Activated naive CD4-positive, alpha-beta T cell treated with anti-CD3 and anti-CD28 coated beads, Interleukin-2, amount 10 ng/mL, durations not matched to agents 7 days and 5 days (primary cell): ENCODE data around the gene SNX32.

ENCODE experiments used
- CTCF ChIA-PET: fragments of 350-600 bp; sonication (Branson Sonifier 250); formaldehyde crosslinking; loops from one replicate; lab custom pipeline; 2021; ENCODE audit warnings: antibody characterized with exemption; lab: Charles Lee
- DNase-seq: peaks from one replicate; pipeline ENCODE4 v3.0.0-alpha.2; 2020
- H3K27ac Mint-ChIP-seq: one replicate; pipeline ENCODE4 v1.8.0; 2021; ENCODE audit warnings: mild to moderate bottlenecking, moderate library complexity, mixed read lengths
- H3K27me3 Mint-ChIP-seq: one replicate; pipeline ENCODE4 v1.8.0; 2021; ENCODE audit warnings: mild to moderate bottlenecking, mixed read lengths
- H3K36me3 Mint-ChIP-seq: one replicate; pipeline ENCODE4 v1.8.0; 2021; ENCODE audit warnings: mixed read lengths
- H3K4me1 Mint-ChIP-seq: one replicate; pipeline ENCODE4 v1.8.0; 2021; ENCODE audit warnings: mixed read lengths
- H3K4me3 Mint-ChIP-seq: one replicate; pipeline ENCODE4 v1.8.0; 2021; ENCODE audit warnings: mild to moderate bottlenecking, moderate library complexity, mixed read lengths
- H3K9me3 Mint-ChIP-seq: one replicate; pipeline ENCODE4 v1.8.0; 2021; ENCODE audit warnings: mixed read lengths

Gene SNX32

GRCh38 chr11:65867284-65868071, 33.7 kb downstream of the SNX32 start:
- H3K27me3 Mint-ChIP-seq, result peaks cover 24% of the 10 kb centered on the region
- H3K4me1 Mint-ChIP-seq, result peaks cover 36% of the 10 kb centered on the region
- CTCF ChIA-PET, result interaction anchor here (1.4 to 4.8 kb wide), 2 partner anchors 7 to 21 kb away, joined by 3 to 39 read pairs; partner anchors contain the start of genes FIBP and MUS81

GRCh38 chr11:65868076-65868667, 34.4 kb downstream of the SNX32 start:
- Mint-ChIP-seq H3K4me3 (no peak overlapping the region), H3K9me3 (no peaks in the 10 kb centered on the region), H3K27me3 (peaks cover 29% of the 10 kb centered on the region), H3K4me1 (peaks cover 34% of the 10 kb centered on the region), H3K36me3 (peaks cover 31% of the 10 kb centered on the region), H3K27ac (no peak overlapping the region)
- no peak for DNase-seq
- CTCF ChIA-PET, result interaction anchor here (4.5 to 4.8 kb wide), 2 partner anchors 8 to 17 kb away, joined by 34 to 39 read pairs; partner anchors contain the start of gene MUS81

More at GRCh38 chr11:65867284-65868071, 33.7 kb downstream of the SNX32 start:
- no peak overlapping the region for H3K27ac Mint-ChIP-seq
- no peak for DNase-seq
- H3K4me3 Mint-ChIP-seq, result no peak overlapping the region
- H3K9me3 Mint-ChIP-seq, result no peaks in the 10 kb centered on the region
- H3K36me3 Mint-ChIP-seq, result peaks cover 34% of the 10 kb centered on the region

GRCh38 chr11:65868907-65869306, 35.1 kb downstream of the SNX32 start:
- Mint-ChIP-seq H3K9me3 (no peaks in the 10 kb centered on the region), H3K27ac (no peak overlapping the region), H3K27me3 (peaks cover 34% of the 10 kb centered on the region), H3K36me3 (peaks cover 26% of the 10 kb centered on the region), H3K4me1 (peaks cover 37% of the 10 kb centered on the region), H3K4me3 (no peak overlapping the region)
- DNase-seq, result no peak
- CTCF ChIA-PET, result interaction anchor here (3.5 to 4.8 kb wide), 3 partner anchors 8 to 19 kb away, joined by 13 to 39 read pairs (median 34); partner anchors contain the start of genes FIBP and MUS81

- no peak overlapping the region for H3K4me3 Mint-ChIP-seq
- H3K9me3 Mint-ChIP-seq, result no peaks in the 10 kb centered on the region
- CTCF ChIA-PET, result interaction anchor here (3.5 to 4.8 kb wide), 3 partner anchors 9 to 18 kb away, joined by 13 to 39 read pairs (median 34); partner anchors contain the start of genes FIBP and MUS81
- no peak for DNase-seq
- no peak overlapping the region for H3K27ac Mint-ChIP-seq
- H3K4me1 Mint-ChIP-seq, result peaks cover 40% of the 10 kb centered on the region
- H3K36me3 Mint-ChIP-seq, result peaks cover 19% of the 10 kb centered on the region
- peaks cover 34% of the 10 kb centered on the region for H3K27me3 Mint-ChIP-seq
These were observed 36.0 kb downstream of the SNX32 start for GRCh38 chr11:65869643-65870306.

GRCh38 chr11:65870307-65870658, 36.5 kb downstream of the SNX32 start:
- no peak overlapping the region for H3K4me3 Mint-ChIP-seq
- peaks cover 34% of the 10 kb centered on the region for H3K27me3 Mint-ChIP-seq
- H3K9me3 Mint-ChIP-seq, result no peaks in the 10 kb centered on the region
- H3K27ac Mint-ChIP-seq, result no peak overlapping the region
- H3K4me1 Mint-ChIP-seq, result peaks cover 38% of the 10 kb centered on the region
- no peak for DNase-seq
- CTCF ChIA-PET, result interaction anchor here (3.5 to 4.8 kb wide), 3 partner anchors 10 to 17 kb away, joined by 13 to 39 read pairs (median 34); partner anchors contain the start of genes FIBP and MUS81
- H3K36me3 Mint-ChIP-seq, result peaks cover 15% of the 10 kb centered on the region

GRCh38 chr11:65870706-65871681, 37.2 kb downstream of the SNX32 start:
- peaks cover 14% of the 10 kb centered on the region for H3K36me3 Mint-ChIP-seq
- no peaks in the 10 kb centered on the region for H3K9me3 Mint-ChIP-seq
- H3K4me3 Mint-ChIP-seq, result no peak overlapping the region
- CTCF ChIA-PET, result interaction anchor here (3.5 to 4.8 kb wide), 3 partner anchors 11 to 17 kb away, joined by 13 to 39 read pairs (median 34); partner anchors contain the start of genes FIBP and MUS81
- DNase-seq, result no peak
- peaks cover 38% of the 10 kb centered on the region for H3K4me1 Mint-ChIP-seq
- peaks cover 34% of the 10 kb centered on the region for H3K27me3 Mint-ChIP-seq
- no peak overlapping the region for H3K27ac Mint-ChIP-seq

- H3K27ac Mint-ChIP-seq, result no peak overlapping the region
- H3K4me1 Mint-ChIP-seq, result peaks cover 42% of the 10 kb centered on the region
- peaks cover 34% of the 10 kb centered on the region for H3K27me3 Mint-ChIP-seq
- peak overlapping the region; percentile 37 for H3K4me3 Mint-ChIP-seq
- CTCF ChIA-PET, result interaction anchor here (3.5 to 4.8 kb wide), 3 partner anchors 12 to 16 kb away, joined by 13 to 39 read pairs (median 34); partner anchors contain the start of genes FIBP and MUS81
- DNase-seq, result no peak
- no peaks in the 10 kb centered on the region for H3K9me3 Mint-ChIP-seq
- peaks cover 11% of the 10 kb centered on the region for H3K36me3 Mint-ChIP-seq
These were observed 38.2 kb downstream of the SNX32 start for GRCh38 chr11:65871811-65872548.

GRCh38 chr11:65872586-65873317, 39.0 kb downstream of the SNX32 start, which contains the start of gene EFEMP2:
Gene EFEMP2 (minus strand): TSS chr11:65872800. CDS start chr11:65872354, 446 bp downstream.
- Mint-ChIP-seq H3K27me3 (peaks cover 34% of the 10 kb centered on the region), H3K4me3 (peak within 1 kb of the TSS; percentile 85), H3K27ac (peak within 1 kb of the TSS; percentile 75), H3K9me3 (no peaks in the 10 kb centered on the region), H3K4me1 (peaks cover 47% of the 10 kb centered on the region), H3K36me3 (peaks cover 5% of the 10 kb centered on the region)
- CTCF ChIA-PET, result interaction anchor here (2.0 to 4.8 kb wide), 5 partner anchors 12 to 15 kb away, joined by 8 to 39 read pairs (median 16); partner anchors contain the start of genes FIBP and MUS81
- DNase-seq, result no peak

GRCh38 chr11:65873318-65874156, 39.8 kb downstream of the SNX32 start:
- no peaks in the 10 kb centered on the region for H3K9me3 Mint-ChIP-seq
- H3K4me3 Mint-ChIP-seq, result peak overlapping the region; percentile 85
- H3K27ac Mint-ChIP-seq, result peak overlapping the region; percentile 75
- H3K4me1 Mint-ChIP-seq, result peaks cover 51% of the 10 kb centered on the region
- DNase-seq, result peak; percentile 96
- peaks cover 34% of the 10 kb centered on the region for H3K27me3 Mint-ChIP-seq
- CTCF ChIA-PET, result interaction anchor here (1.6 to 2.1 kb wide), 4 partner anchors 11 to 115 kb away, joined by 3 to 16 read pairs (median 7); partner anchors contain the start of genes FIBP and MUS81
- peaks cover 3% of the 10 kb centered on the region for H3K36me3 Mint-ChIP-seq

GRCh38 chr11:65879617-65880016, 45.9 kb downstream of the SNX32 start, which contains the start of gene CTSW:
Gene CTSW (plus strand): TSS chr11:65879837. CDS start chr11:65879855, 18 bp downstream.
- H3K9me3 Mint-ChIP-seq, result no peaks in the 10 kb centered on the region
- H3K4me1 Mint-ChIP-seq, result peaks cover 55% of the 10 kb centered on the region
- H3K27ac Mint-ChIP-seq, result peak within 1 kb of the TSS; percentile 85
- CTCF ChIA-PET, result interaction anchor here (0.6 to 7.8 kb wide), 3 partner anchors 20 to 371 kb away, joined by 3 to 126 read pairs (median 7); partner anchors contain the start of gene MUS81
- H3K36me3 Mint-ChIP-seq, result peaks cover 7% of the 10 kb centered on the region
- peak within 1 kb of the TSS; percentile 75 for H3K4me3 Mint-ChIP-seq
- H3K27me3 Mint-ChIP-seq, result no peaks in the 10 kb centered on the region
- DNase-seq, result peak; percentile 68

GRCh38 chr11:65880027-65880426, 46.3 kb downstream of the SNX32 start:
- H3K4me3 Mint-ChIP-seq, result peak overlapping the region; percentile 75

More at GRCh38 chr11:65880027-65880426, 46.3 kb downstream of the SNX32 start:
- Mint-ChIP-seq H3K27me3 (no peaks in the 10 kb centered on the region), H3K4me1 (peaks cover 59% of the 10 kb centered on the region), H3K36me3 (peaks cover 11% of the 10 kb centered on the region), H3K9me3 (no peaks in the 10 kb centered on the region), H3K27ac (no peak overlapping the region)
- no peak for DNase-seq
- CTCF ChIA-PET, result interaction anchor here (0.6 to 7.8 kb wide), 2 partner anchors 108 to 371 kb away, joined by 3 to 126 read pairs; no protein-coding TSS in a partner anchor
